Measurements from ENCODE around the gene CEND1. TPM values are rescaled to one million over a fixed set of nuclear protein-coding genes. Genes with fewer than 3 reads are reported as not detected.

Gene CEND1
- polyA plus RNA-seq, 1 of the 3 experiments (the other 2 are of a cell fraction), result 3.6 TPM

GRCh38 chr11:815675-816432 lies 26.0 kb upstream of the CEND1 start:
- CTCF ChIA-PET, result interaction anchor here (1.3 kb wide), 1 partner anchor 109 kb away, joined by 5 read pairs; no protein-coding TSS in a partner anchor
- no peaks in the 10 kb centered on the region for H3K9me3 ChIP-seq
- H3K4me1 ChIP-seq (ENCODE audit: control insufficient read depth in 1 of 2, insufficient read depth in 2 of 2, low read depth in 1 of 2, low read length in 1 of 2), result peaks cover 2 to 28% of the 10 kb centered on the region in 2 experiments; a peak in 2 of 4 replicates
- no peak overlapping the region for H2AFZ ChIP-seq (ENCODE audit: low read depth)
- 85% methylated on average over 6 of the region's 11 CpGs for WGBS (ENCODE audit: low lambda C conversion rate)
- peaks cover 30% of the 10 kb centered on the region for H4K20me1 ChIP-seq (ENCODE audit: insufficient read depth)
- no peak overlapping the region for H3K9ac ChIP-seq
- no peaks in the 10 kb centered on the region for H3K9me2 ChIP-seq
- H3K79me2 ChIP-seq (ENCODE audit: insufficient read depth), result peaks cover 34% of the 10 kb centered on the region
- no peak for DNase-seq
- H3K27me3 ChIP-seq (ENCODE audit: insufficient read depth), result no peaks in the 10 kb centered on the region
- no peak overlapping the region for H3K4me3 ChIP-seq (ENCODE audit: low read depth in 2 of 2, low read length in 1 of 2)
- TF ChIP-seq TEAD4 (IDR thresholded peaks at IDR 0.05; ENCODE audit: borderline replicate concordance, insufficient read depth) (no peak), YY1 (IDR thresholded peaks at IDR 0.05; ENCODE audit: low read depth) (no peak), FOXM1 (IDR thresholded peaks at IDR 0.05; ENCODE audit: low read depth) (no peak), ZBTB33 (IDR thresholded peaks at IDR 0.05; ENCODE audit: borderline replicate concordance, low read depth) (no peak), IRF3 (IDR thresholded peaks at IDR 0.05; ENCODE audit: low read depth, low read length) (no peak), NFIC (IDR thresholded peaks at IDR 0.05; ENCODE audit: borderline replicate concordance) (no peak), EZH2phosphoT487 (IDR thresholded peaks at IDR 0.05; ENCODE audit: borderline replicate concordance, low read depth) (no peak), JUND (IDR thresholded peaks at IDR 0.05) (no peak), PBX3 (IDR thresholded peaks at IDR 0.05) (no peak), MEF2A (IDR thresholded peaks at IDR 0.05; ENCODE audit: borderline replicate concordance, low read depth) (no peak), GATA2 (CRISPR knock-in tag; IDR thresholded peaks at IDR 0.05) (no peak), POLR2AphosphoS5 (IDR thresholded peaks at IDR 0.05; ENCODE audit: low read depth, low read length) (no peak), NRF1 (IDR thresholded peaks at IDR 0.05; ENCODE audit: low read depth, low read length) (no peak), RAD21 (IDR thresholded peaks at IDR 0.05; ENCODE audit: low read length) (no peak), GABPA (IDR thresholded peaks at IDR 0.05; ENCODE audit: low read depth) (no peak), EP300 (IDR thresholded peaks at IDR 0.05; ENCODE audit: borderline replicate concordance in 1 of 2, low read depth in 1 of 2, low read length in 1 of 2) (no peak)
- peaks cover 31% of the 10 kb centered on the region for H3F3A ChIP-seq (replicated peaks; ENCODE audit: insufficient read depth)
- H3K27ac ChIP-seq (ENCODE audit: low read depth in 2 of 2, low read length in 1 of 2), result no peak overlapping the region
- peaks cover 27 to 28% of the 10 kb centered on the region in 2 experiments for H3K36me3 ChIP-seq (replicated peaks in 1 of 2; ENCODE audit: control insufficient read depth in 1 of 2, insufficient read depth in 2 of 2, low read length in 1 of 2)
- no peak overlapping the region for H3K4me2 ChIP-seq
- POLR2A ChIA-PET, result no interaction called here
